NCI-H2227 (cell line): Measurements from ENCODE around the gene NEBL.

Source experiments
- DNase-seq: peaks from one replicate; lab custom pipeline; 2025; ENCODE audit not compliant: unreplicated experiment; lab: John Stamatoyannopoulos, UW

Gene NEBL

DNA sequence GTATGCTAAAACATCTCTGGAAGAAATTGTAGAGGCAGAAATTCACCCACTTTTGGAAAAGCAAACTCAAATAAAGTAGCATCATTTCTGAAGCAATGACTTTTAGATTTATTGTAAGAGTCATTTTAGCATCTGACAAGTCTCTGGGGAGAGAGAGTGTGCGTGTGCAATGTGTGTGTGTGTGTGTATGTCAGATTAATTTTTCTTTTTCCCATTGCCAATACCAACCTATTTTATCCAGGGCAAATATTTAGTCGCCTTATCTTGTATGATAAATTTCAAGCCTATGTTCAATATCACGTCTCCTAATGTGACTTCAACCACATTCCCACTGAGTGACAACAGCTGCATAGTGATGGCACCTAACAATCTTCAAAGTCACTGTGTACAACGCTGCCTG is 101.7 kb downstream of the NEBL start:
- no peak for DNase-seq

DNA sequence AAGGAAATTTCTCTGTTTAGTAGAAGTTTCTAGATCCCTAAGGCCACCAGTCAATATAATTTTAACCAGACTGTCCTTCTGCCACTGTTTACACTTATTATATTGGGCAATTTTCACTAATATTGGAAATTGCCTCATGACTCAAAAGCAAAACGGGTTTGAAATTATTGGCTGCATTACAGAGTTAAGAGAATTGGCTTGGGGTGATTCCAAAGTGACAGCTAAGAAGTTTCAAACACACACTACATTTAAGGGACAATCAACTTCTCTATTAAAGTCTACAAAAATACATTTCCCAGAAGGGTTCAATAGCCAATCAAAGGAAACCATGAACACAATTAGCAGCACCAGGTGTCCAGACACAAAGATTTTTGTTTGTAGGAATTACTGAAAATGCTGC is 111.9 kb downstream of the NEBL start:
- DNase-seq: no peak

DNA sequence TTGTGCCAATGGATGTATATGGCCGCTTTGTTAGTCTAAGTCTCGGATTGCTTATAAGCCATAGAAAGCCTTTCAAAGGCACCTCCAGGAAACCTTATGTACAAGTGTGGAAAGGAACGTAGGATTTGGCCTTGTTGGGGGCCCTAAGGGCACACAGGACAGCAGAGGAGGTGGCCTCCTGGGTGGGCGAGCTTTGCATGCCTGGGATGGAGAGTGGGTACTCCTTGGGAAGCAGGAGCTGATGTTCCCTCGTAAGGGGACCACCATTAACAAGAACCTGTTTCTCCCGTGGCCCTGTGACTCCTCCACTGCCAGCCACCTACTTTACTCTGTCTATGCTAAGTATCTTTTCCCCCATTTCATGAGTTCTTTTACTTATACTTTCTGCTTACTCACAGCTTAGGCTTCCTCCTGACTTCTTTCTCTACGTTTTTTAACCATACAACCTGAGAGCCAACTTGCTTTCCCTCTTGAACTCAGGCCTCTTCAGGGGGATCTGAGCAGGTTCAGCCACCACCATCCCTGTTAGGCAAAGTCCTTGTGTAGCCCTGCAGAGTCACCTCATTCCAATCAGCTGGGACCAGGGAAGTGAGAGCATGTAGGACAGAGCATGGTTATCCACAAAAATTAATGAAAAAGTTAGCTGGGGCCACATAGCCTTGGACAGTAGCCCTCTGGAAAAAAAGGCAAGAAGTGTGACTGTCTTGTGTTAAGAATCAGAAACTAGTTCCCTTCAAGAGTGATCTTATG is 118.9 kb downstream of the NEBL start:
- no peak for DNase-seq

DNA sequence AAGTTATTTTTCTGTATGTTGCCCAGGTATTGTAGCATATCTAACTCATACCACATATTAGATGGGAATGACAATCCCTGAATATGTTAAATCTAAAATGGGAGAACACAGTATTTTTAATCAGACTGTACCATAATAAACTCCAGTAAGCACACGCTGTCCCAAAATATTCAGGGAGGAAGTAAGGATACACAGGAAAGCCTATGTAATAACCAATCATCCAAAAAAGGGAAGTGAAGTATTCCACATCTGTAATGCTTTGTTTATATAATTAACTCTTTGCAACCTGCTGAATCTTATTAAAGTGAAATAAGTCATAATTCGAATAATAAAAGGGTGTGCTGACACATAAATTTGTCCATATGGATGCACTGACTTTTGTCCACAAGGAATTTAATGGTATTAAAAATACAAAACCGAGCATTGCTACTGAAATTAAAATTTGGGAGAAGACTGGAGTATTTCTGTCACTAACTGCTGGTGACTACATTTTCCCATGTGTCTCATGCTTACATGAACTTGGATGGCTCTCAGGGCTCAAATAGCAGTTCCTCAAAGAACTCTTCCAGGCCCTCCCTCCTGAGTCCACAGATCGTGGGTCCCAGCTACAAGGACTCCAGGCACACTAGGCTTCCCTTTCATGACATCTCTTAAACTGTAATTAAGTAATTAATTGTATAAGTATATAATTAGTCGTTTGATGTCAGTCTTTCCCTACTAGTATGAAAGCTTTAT is 120.6 kb downstream of the NEBL start:
- no peak for DNase-seq

DNA sequence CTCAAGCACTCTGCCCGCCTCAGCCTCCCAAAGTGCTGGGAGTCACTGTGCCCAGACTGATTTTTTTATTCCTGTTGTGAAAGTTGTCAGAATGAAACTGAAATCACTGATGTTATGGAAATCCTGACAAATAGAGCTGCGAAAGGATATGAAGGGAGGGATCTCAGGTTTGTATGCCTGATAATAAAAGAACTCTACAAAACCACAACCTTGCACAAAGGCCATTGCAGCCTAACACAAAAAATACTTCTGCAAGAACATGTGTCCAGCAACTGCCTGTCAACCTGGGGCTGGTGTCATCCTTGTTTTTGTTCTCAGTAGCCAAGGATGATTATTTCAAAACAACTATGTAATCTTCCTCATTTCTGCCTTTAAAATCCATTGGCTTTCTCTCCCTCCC is 126.1 kb downstream of the NEBL start:
- no peak for DNase-seq

DNA sequence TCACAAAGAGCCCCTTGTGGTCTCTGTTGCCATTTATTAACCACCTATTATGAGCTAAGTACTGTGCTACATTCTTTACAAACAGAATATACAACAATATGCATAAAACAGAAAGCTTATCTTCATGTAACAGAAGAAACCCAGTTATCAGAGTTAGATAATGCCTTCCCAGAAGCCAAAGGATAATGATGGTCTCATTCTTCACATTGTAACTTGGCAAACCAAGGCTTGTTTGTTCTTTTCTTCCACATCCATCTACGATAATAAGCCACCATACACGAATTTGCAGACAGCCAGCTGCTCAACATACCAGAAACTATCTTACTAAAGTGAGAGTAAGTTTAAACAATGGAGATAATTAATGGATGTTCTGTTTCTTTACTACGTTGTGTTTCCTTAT is 127.6 kb downstream of the NEBL start:
- DNase-seq: no peak

DNA sequence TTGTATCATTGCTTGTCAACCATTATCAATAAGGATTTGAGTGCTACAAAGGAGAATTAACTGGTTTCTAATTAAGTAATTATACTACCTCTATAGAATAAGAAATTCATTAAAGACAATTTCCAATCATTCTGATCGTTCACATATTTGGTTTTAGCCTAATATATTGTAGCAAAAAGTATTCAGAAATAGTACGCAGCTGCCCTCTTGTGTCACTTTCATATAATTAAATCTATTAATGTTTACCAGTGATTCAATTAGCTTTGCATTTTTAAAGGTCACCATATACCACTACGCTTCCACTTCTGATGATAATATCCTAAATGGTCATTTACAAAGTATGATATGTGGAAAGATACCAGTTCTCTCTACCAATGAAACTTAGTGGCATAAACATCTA is 128.3 kb downstream of the NEBL start:
- no peak for DNase-seq

DNA sequence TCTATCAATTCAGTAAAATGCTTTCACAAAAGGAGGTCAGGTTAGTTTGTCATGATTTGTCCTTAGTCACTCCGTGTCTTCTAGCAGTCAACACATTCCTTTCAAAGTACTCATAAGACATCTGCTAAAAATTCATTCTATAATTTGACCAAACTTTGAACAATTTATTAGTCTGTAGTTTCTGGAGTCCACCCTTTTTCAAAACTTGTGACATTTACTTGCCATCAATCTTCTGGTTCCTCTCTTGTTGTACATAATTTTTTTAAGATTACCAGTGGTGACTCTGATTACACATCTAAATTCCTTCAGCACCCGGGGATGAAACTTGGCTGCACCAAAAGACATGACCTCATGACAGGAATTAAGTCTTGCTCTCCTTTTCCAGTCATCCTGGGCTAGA is 130.1 kb downstream of the NEBL start:
- no peak for DNase-seq

DNA sequence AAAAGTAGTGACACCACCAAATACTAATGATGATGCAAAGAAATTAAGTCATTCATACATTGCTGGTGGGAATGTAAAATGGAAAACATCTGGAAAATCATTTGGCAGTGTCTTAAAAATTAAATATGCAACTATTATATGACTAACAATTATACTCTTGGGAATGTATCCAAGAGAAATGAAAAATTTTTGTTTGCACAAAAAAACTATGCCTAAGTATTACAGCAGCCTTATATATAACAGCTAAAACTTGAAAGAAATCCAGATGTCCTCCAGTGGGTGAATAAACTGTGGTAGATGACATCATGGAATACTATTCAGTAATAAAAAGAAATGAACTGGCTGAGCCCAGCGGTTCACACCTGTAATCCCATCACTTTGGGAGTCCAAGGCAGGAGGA is 132.0 kb downstream of the NEBL start:
- DNase-seq: no peak

DNA sequence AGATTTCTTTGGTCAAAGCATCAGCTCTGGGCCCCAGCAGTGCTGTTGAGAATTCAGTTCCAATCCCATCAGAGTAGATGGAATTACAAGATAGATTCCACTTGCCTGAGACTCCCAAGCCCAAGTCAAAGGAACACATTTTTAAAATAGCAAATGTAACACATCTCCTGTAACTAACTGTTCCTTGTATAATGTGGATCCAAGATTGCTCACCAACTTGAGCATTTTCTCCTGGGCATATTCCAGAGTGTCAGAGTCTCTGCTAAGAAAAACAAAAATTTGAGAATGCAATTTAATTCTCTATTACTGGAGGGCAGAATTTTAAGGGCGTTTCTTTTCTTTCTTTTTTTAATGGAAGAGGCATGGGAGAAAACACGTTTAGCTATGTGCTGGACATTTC is 136.7 kb downstream of the NEBL start:
- DNase-seq: no peak

DNA sequence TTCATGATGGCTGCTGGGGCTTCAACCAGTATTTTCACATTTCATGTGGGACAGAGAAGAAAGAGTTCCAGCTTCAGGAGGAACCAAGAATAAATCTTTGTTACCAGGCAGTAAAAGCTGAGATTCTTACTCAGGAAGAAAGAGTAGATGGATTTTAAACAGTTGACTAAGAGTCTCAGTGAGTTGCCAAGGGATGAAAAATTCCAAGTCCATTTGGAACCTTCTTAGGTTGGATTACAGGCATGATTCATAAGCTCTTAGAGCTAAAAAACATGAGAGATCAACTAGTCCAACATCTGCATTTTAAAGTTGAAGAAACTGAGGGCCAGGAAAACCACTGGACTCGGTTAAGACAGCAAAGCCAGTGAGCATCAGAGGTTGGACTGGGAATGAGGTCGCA is 148.6 kb downstream of the NEBL start:
- DNase-seq: no peak

DNA sequence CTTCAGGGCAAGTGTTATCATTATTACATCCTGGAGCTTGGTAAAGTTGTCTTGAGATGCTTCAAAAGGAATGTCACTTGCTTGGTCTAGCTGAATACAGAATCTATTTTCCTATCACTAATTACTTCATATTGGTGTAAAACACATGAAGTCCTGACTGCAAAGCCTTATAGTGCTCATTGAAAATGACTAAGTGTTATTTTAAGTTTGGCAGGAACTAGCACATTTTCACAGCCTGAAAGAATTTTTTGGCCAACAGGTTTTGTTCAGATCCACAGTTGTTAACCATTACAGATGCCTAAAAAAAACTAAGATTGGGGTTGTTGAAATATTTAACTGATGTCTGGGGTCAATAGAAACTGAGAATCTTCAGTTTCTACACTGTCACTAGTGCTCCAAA is 149.3 kb downstream of the NEBL start:
- DNase-seq: no peak

DNA sequence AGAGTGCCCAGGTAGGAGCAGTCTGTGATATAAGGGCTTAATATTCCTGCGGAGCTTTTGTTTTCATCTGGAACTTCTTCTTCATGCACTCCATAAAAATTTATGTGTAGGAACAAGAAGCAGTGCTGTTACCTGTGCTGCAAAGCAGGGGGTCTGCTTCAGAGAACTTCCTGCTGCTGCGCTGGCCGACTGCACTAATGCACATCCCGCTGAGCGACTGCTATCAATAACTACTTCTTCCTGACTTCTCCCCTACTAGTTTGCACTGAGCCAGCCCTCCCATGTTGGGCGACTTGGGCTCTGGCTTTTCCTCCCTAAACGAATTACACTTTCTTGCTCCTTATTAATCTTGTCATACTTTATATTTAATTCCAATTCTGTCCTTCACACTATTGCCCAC is 150.3 kb downstream of the NEBL start:
- DNase-seq: no peak

DNA sequence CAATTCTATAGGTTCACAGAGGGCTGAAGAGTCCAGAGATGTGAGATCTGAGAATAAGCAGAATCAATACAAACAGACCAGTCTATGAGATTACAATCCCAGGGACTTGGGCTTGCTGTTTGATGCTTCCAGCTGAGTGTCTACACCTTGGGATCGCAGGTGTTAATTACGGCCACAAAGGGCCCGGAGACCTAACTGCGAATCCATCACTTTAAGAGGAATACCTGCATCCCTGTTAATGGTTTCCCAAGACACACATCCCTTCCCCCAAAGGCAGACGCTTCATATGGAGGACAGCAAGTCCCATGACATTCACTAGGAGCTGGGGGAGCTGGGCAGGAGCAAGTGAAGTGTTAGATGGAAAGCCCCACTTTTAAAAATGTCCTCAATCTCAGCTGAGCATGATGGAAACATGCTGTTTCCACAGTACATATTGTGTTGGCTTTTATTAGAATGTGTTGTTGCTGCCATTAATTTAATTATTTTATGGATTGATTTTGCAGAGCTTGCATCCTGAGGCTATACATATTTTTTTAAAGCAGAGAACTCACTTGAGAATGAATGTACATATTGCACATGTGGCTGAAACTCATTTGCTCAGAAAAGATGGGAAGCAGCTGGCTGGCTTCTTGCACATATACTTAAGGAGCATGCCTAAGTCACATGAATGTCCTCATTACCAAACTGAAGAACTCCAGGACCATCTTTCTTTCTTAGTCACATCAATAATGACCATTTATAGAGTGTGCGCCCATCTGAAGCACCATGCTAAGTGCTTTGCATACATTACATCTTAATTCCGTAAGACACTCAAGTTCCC is 151.3 kb downstream of the NEBL start:
- no peak for DNase-seq

DNA sequence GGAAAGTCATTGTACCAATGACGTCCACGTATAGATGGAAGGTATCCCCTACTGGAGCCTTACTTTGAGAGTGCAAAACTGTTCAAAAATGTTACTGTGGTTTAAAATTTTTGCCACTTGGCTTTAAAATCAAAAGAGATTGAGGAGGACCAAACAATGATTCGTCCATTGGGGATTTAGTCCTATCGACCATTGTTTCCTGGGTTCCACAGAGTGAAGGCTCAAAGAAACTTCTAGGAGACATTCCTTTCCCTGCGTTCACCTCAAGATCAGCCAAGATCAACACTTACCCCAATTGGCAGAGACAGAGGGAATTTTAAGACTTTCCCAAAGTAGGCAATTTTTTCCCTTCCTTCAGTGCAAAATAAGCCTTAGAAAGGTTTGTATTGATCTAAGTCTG is 152.3 kb downstream of the NEBL start:
- DNase-seq: no peak

DNA sequence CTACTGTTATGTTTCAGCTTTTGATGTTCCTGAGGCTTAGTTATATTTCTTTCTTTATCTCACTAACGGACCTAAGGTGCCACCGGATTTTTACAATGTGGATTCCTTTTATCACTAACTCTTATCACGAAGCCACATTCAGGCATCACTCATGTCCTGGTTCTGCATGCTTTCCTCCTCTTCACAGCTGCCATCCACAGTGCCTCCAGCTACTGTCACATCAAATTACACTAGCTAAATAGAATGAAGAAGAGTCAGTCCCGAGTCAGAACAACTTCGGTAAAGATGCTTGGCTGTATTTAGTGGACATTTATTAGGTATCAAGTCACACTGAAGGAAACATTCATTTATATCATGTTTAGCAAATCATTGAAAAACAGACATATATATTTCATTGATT is 153.2 kb downstream of the NEBL start:
- DNase-seq: no peak

DNA sequence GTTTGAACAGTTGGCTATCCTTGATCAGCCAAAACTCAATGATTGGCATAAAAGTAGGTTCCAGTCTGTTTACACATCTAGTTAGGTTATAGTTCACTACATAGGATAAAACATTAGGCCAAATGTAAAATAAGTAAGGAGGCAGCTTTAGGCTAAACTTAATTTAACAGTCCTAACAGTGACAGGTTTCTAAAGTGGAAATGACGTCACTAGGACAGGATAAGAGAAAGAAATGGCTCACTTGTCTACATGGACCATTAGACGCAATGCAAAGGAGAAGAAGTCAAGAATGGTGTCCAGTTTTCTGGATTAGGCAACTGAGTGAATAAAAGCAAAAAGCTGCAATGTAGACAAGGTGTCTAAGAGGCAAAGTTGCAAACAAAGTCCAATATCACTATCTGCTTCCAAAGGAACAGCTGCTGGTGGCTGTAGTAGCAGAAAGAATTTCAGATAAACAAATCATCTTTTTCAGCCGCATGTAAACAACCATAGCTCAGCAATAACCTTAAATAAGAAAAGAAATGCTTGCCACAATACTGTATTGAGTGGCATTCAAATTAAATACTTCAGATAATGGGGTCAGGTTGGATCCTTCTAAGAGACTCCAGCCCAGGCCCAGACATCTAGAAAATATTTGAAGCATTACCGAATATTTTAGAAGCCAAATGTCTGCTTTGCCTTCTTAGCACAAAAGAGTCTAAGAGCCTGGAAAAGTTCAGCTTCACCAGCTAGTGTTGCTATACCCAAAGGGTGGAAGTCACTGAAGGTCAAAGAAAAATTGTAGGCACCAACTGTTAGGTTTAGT is 154.2 kb downstream of the NEBL start:
- no peak for DNase-seq

DNA sequence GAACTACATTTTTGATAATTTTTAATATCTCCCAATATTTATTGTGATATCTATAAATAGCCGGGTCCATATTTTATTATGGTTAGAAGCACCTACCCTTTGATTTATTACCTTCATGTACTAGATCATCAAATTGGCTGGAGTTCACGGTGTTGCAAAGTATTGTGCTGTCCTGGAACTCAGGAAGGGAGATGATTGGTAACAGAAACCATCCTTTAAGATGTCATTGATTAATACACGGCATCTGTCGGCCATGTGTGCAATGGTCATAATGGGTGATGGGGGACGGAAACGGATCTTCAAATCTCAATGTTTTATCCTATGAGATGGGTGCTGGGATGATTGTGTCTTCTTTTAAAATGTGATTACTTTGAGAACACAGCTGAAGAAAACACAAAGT is 157.0 kb downstream of the NEBL start:
- DNase-seq: no peak

DNA sequence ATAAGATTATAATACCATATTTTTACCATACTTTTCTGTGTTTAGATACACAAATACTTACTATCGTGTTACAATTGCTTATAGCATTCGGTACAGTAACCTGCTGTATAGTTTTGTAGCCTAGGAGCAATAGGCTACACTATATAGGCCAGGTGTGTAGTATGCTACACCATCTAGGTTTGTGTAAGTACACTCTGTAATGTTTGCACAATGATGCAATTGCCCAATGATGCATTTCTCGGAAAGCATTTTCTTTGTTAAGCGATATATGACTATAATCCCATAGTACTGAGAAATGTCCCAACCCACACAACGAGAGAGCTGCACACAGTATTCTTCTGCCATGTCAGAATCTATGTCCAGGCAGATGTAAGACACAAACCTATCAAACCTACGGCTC is 160.0 kb downstream of the NEBL start:
- DNase-seq: no peak
